ENCODE measurements around the gene NGFR. TPM values are rescaled to one million over a fixed set of nuclear protein-coding genes. Genes with fewer than 3 reads are reported as not detected.
"Not testable (repeated sequence)": the region's sequence is repeated elsewhere in the genome, so short reads cannot be mapped to it uniquely, and the experiment has no call there.

Gene NGFR
- polyA plus RNA-seq, 4 donors: 3.6 to 8.9 (median 6.6) TPM

DNA sequence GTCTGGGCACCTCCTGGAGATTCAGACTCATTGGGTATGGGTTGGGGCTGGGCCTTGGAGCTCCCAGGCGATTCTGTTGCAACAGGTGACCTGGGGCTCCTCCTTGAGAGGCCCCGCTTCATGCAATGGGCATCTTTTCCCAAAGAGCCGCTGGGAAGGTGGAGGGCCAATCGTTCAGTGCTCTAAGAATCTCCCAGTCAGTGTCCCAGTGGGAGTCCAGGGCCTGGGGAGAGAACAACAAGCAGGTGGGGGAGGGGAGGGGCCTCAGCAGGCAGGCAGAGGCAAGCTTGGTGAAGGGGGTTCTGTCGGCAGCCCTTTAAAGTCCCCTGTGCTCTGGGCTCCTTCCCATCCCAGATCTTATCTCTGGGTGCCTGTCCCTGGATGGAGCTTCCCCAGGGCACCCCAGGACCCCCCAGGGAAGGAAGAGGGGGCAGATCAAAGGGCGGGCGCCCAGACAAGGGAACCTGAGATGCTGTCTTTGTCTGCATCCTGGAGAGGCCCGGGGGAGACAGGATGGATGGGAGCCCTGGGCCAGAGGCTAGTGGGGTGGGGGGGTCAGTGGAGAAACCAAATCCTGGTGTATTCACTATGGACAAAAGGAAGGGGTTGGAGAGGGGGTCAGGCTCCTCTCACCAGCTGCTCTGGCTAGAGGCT, 50.0 kb downstream of the NGFR start:
- DNase-seq (ENCODE audit: low read depth in 4 of 4, low spot score in 2 of 4): no peak

DNA sequence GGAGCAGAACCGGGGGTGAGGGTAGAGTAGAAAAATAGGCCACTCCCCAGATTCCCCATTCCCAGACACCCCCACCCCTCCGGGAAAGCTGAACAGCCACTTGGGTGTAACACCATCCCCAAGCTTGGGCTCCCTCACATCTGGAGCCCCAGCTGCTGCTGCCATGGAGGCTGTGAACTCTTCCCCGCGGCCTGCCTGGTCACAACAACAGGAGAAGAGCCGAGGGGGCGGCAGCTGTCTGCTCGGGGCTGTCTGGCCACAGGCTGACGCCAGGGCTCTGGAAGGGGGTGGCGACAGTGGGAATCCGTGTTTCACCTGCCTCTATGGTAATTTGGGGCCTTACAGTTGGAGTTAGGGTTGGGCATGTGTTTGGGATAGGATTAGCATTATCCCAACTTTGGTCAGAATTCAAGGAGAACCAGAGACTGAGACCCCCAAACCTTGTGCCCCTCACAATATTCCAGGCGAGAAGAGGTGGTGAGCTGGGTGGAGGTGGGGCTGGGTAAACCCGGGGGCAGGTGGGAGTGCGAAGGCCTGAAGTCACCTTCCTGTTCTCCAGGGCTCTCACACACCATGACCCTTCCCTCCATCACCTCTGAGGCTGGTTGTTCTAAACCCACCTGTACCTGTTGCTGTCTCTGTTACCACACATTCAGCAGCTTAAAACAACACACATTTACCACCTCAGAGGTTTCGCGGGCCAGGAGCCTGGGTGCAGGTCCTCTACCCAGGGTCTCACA, 50.9 kb downstream of the NGFR start:
- DNase-seq (ENCODE audit: low read depth in 4 of 4, low spot score in 2 of 4): no peak

DNA sequence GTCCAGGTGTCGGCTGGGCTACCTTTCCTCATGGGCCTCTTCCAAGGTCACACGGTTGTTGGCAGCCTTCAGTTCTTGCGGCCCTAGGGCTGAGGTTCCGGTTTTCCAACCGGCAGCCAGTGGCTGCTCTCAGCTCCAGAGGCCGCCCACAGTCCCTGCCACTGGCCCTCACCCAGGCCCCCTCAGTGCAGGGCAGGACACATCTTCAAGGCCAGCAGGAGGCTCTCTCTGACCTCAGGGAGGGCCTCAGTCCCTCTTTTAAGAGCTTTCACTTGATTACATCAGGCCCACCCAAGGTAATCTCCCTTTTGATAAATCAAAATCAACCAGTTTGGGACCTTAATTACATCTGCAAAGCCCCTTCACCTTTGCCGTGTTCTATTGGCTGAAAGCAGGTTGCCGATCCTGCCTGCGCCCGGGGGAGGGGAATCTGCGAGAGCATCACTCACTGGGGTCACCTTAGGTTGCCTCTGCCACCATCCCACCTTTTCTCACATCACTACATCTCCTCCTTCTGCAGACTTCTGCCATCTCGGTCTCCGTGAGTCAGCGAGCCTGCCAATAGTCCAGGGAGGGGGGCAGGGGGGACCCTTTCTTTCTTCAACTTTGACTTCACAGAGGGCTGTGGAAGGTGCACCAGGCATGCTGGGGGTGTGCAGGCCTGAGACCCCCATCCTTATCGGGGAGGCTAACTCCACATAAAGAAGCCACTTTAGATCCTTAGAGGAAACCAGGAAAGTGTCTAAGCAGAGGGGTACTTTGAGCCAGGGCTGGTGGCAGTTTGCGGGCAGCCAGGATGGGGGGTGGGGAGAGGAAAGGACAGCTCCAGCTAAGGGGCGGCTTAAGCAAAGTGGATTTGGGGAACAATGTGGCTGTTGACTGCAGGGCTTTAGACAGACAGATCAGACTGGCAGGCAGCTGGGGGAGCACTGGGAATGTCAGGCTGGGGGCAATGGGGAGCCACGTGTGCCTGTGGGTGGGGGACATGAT, 51.7 kb downstream of the NGFR start:
- DNase-seq (ENCODE audit: low read depth in 4 of 4, low spot score in 2 of 4): no peak

GRCh38 chr17:49547566-49547965, 52.5 kb downstream of the NGFR start:
- no peak for DNase-seq (ENCODE audit: low read depth in 4 of 4, low spot score in 2 of 4)

DNA sequence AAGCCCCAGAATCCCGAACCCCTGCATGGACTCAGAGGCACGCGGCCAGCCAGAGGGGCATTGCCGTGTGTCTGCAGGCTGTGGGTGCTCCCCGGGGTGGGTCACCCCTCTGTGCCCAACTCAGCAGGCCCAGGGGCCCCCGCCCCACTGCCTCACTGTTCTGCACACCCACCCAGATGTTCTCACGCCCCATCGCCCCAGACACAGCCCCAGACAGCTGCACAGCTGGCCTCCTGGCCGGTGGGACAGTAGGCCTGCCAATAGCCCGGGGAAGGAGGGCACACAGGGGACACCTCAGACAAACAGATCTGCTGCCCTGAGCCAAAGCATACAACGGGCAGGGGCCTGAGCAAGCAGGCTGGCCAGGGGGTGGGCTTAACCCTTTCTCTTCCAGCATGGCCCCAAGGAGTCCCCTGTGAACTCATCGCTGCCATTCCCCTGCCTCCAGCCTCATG, 53.0 kb downstream of the NGFR start:
- no peak for DNase-seq (ENCODE audit: low read depth in 4 of 4, low spot score in 2 of 4)

DNA sequence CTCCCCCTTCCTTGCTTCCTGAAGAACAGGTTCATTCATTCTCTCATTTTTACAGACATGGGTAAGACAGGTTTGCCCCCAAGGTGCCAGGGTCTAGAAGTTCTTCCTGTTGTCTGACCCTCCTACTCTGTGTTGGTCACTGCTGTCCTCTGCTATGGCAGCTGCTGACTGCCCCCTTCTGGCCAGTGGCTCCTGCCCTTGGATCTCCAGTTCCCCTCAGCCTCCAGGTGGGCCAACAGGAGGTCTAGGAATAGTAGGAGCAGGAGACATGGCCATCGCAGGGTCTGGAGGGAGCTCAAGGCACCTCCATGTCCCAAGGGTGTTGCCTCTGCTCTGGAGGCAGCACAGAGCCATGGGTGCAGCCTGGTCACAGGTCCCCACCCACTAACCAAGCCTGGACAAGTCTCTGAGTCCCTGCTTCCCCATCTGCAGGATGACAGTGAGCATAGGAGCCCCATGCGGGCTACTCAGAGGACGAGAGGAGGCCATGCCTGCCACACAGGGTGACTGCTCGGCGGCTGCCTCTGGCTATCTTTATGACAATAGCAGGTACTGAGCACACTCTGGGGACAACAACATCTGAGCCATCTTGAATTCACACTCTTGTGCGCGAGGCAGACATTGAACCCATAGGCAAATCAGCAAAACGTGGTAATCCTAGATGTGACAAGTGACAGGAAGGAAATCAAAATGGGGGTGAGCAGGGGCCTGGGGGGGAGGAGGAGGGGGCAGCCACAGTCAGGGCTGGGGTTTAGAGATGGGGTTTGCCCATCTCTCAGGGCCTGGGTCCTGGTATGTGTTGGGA, 53.6 kb downstream of the NGFR start:
- no peak for DNase-seq (ENCODE audit: low read depth in 4 of 4, low spot score in 2 of 4)

- DNase-seq (ENCODE audit: low read depth in 4 of 4, low spot score in 2 of 4): no peak
These were observed 54.2 kb downstream of the NGFR start for GRCh38 chr17:49549311-49549605.

DNA sequence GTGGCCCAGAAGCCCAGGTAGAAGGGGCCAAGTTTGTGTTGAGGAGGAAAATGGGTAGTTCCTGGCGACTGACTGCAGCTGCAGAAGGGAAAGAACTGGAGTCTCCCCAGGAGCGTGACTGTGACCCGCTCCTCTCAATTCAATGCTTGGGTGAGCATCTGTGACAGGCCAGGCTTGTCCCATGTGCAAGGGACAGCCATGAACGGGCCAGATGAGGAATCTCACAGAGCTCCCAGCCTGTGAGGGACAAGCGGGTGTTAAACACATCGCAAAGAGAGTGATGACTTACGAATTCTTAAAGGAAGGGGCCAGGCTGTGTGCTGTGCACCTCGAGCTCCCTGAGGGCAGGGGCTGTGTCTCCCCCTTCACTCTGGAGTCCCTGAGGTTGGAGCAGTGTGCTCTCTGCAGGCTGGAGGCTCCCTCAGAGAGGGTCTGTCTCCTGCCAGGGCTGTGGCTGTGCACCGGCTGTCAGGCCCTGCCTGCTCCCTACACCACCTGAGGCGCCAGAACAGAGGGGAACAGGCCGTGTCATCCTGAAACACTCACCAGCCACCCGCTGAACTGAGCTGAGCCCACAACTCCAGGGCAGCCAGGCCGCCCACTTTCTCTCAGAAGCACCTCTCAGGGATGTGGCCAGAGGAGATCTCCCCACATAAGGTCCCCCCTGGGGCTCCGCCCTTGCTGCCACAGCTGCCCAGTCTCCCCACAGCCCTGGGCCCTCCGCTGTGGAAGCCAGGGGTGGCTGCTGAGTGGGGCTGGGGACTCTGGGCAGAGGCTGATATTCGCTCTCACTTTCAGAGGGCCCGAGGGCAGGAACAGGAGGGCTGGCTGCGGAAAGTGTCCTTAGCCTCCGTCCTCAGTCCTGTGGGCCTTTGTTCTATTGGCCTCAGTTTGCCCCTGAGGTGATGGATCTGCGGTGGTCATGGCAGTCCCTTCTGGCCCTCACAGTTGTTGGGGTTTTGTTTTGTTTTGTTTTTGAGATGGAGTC, 54.9 kb downstream of the NGFR start:
- DNase-seq (ENCODE audit: low read depth in 4 of 4, low spot score in 2 of 4): no peak

DNA sequence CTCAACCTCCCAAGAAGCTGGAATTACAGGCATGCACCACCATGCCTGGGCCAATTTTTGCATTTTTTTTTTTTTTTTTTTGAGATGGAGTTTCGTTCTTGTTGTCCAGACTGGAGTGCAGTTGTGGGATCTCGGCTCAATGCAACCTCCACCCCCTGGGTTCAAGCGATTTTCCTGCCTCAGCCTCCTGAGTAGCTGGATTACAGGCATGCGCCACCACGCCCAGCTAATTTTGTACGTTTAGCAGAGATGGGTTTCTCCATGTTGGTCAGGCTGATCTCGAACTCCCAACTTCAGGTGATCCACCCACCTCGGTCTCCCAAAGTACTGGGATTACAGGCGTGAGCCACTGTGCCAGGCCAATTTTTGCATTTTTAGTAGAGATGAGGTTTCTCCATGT, 55.7 kb downstream of the NGFR start:
- not testable (repeated sequence) for DNase-seq (ENCODE audit: low read depth in 4 of 4, low spot score in 2 of 4)

DNA sequence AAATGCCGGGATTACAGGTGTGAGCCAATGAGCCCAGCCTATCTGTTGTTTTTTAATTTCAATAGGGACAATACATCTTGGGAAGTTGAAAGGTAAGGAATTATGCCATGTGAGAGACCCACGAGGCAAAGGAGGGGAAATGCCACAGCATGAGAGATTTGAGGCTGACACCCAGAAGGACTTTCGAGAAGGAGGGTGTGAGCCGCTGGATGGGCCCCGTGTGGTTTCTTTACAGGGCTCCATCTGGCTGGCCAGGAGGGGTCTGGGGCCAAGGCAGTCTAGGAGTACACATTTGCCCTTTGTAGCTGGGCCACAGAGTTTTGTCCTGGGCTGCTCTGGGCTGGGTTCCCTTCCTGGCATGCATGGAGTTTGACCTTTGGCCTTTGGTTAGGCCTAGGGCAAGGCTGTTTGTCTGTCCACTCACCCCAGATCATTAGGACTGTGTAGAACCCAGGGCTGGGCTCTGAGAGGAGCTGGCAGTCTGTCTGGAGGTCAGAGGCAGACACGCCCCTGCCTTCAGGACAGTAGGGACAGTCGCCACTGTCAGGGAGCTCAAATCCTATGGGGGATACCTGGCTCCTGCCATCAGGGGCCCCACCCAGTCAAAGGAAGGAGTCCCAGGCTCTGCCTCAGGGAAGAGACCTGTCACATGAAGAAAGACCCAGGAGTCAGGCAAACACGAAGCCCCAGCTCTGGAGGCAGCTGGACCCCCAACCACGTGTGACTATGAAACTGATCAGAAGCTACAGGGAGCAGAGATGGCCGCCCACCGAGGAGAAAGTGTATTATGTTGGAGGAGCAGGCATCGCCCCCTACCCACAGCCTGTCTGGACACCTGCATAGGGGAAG, 56.4 kb downstream of the NGFR start:
- no peak for DNase-seq (ENCODE audit: low read depth in 4 of 4, low spot score in 2 of 4)

GRCh38 chr17:49552070-49552751, 57.1 kb downstream of the NGFR start:
- DNase-seq (ENCODE audit: low read depth in 4 of 4, low spot score in 2 of 4): no peak

DNA sequence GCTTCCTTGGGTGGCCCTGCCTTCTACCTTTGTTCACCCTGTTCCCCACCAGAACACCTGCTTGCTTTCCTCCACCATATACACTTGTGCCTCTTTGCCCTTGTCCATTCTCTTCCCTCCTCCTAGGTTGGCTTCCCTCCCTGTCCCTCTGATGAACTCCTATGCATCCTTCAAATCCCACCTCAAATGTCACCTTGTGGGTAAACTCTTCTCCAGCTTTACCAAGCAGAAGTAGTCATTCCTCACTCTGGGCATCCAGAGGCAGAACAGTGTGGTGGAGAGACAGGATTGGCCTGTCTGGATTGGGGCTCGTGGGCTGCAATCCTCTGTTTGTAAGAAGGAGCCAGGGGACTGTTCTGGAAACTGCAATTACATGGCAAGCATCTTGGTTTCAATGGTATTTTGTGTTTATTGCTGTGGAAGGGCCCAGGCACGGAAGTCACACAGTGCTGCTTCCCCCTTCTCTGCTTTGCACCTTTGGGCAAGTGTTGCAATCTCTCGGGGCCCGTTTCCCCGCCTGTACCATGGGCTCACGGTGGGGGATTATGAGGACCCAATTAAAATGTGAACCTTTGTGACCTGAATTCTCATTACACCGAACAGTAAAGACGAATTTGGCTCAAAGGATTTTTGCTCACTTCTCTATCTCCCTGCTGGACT, 58.7 kb downstream of the NGFR start:
- no peak for DNase-seq (ENCODE audit: low read depth in 4 of 4, low spot score in 2 of 4)

DNA sequence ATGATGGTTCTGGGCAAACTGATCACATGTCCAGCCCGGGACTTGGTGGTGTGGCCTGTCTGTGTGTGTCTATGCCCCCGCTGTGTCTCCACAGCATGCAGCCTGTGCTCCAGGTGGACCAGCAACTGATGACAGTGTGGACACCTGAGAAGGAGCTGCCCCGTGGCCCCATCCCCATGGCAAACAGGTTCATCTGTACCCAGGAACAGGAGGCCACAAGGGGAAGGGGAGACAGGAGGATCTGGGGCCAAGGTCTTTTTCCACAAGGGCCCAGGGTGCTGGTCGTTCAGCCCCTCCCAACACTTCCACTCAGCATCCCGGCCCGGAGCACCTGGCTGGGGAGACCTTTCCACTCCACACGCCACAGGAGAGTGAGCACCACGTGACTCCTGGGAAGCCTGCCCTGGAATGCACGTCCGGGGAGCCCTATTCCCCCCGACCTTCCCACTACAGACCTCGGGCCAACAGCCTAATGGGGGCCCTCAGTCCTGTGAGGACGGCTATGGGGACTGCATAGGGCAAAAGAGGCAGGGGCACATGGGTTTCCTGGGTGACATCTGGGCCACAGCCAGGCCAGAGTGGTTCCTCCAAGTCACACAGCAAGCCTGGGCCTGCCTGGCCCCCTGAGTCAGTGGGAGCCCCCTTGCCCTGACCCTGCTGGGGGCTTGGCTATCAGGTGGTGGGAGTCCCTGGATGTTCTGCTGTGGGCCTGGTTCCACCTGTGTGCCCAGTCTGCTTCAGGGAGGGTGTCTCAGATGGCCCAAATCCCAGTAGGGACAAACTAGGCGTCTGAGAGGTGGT, 59.8 kb downstream of the NGFR start:
- DNase-seq (ENCODE audit: low read depth in 4 of 4, low spot score in 2 of 4): no peak

- DNase-seq (ENCODE audit: low read depth in 4 of 4, low spot score in 2 of 4): peak in 1 of 4 donors; percentile 28
These were observed 60.6 kb downstream of the NGFR start for GRCh38 chr17:49555495-49556222.

GRCh38 chr17:49556223-49556943, 61.3 kb downstream of the NGFR start:
- peak in 3 of 4 donors; percentile 46 to 54 (median 52) for DNase-seq (ENCODE audit: low read depth in 4 of 4, low spot score in 2 of 4)
